Testis (tissue), 2 donors: ENCODE results near the gene SNX6.

ENCODE experiments used
- CTCF ChIP-seq, 3 experiments: fragments of 450-650 bp in 2 of 3; fragments of 200-600 bp in 1 of 3; sonication (generic) in 1 of 3; IDR thresholded peaks; one replicate each; pipeline ENCODE4 v1.5.1; 2016 to 2019; ENCODE audit warnings: antibody characterized with exemption in 3 of 3, mild to moderate bottlenecking in 2 of 3, moderate library complexity in 1 of 3
- POLR2A ChIP-seq: fragments of 450-650 bp; IDR thresholded peaks from one replicate; pipeline ENCODE4 v1.6.1; 2017; ENCODE audit warnings: antibody characterized with exemption, mild to moderate bottlenecking, moderate library complexity

GRCh38 chr14:34538871-34539406 lies 91.0 kb downstream of the SNX6 start:
- no peak for TF ChIP-seq CTCF (IDR thresholded peaks at IDR 0.05)
- TF ChIP-seq POLR2A, result no peak
